Non-pigmented ciliary epithelial cell (primary cell): ENCODE measurements around the gene BCAR3.

Source experiments
- DNase-seq: peaks from one replicate; pipeline ENCODE4 v3.0.0-alpha.2; 2010; ENCODE audit warnings: low read depth

BCAR3 gene

GRCh38 chr1:93681101-93681988 lies at the start of gene BCAR3:
Gene BCAR3, minus strand, starts transcription at chr1:93681837. Its CDS starts 6,907 bp downstream, at chr1:93674930.
- no peak for DNase-seq

GRCh38 chr1:93730621-93731020 lies 49.0 kb upstream of the BCAR3 start:
- DNase-seq = no peak

GRCh38 chr1:93729906-93730305 lies 48.3 kb upstream of the BCAR3 start:
- no peak for DNase-seq

- no peak for DNase-seq
Observed at GRCh38 chr1:93729502-93729901, 47.9 kb upstream of the BCAR3 start.

- DNase-seq = no peak
Observed at GRCh38 chr1:93728480-93729131, 47.0 kb upstream of the BCAR3 start.

- no peak for DNase-seq
Observed at GRCh38 chr1:93723733-93724270, 42.2 kb upstream of the BCAR3 start.

GRCh38 chr1:93723110-93723509 lies 41.5 kb upstream of the BCAR3 start:
- no peak for DNase-seq

GRCh38 chr1:93722081-93723031 lies 40.7 kb upstream of the BCAR3 start:
- no peak for DNase-seq

GRCh38 chr1:93720956-93721626 lies 39.5 kb upstream of the BCAR3 start:
- DNase-seq = no peak

- DNase-seq = no peak
Observed at GRCh38 chr1:93717640-93718039, 36.0 kb upstream of the BCAR3 start.

- DNase-seq = no peak
Observed at GRCh38 chr1:93716941-93717368, 35.3 kb upstream of the BCAR3 start.

GRCh38 chr1:93716163-93716562 lies 34.5 kb upstream of the BCAR3 start:
- no peak for DNase-seq

- DNase-seq = no peak
Observed at GRCh38 chr1:93715529-93716126, 34.0 kb upstream of the BCAR3 start.

GRCh38 chr1:93714356-93714755 lies 32.7 kb upstream of the BCAR3 start:
- DNase-seq = no peak

- no peak for DNase-seq
Observed at GRCh38 chr1:93713341-93713740, 31.7 kb upstream of the BCAR3 start.

- no peak for DNase-seq
Observed at GRCh38 chr1:93712741-93713140, 31.1 kb upstream of the BCAR3 start.

GRCh38 chr1:93710499-93711453 lies 29.1 kb upstream of the BCAR3 start:
- no peak for DNase-seq

- DNase-seq = no peak
Observed at GRCh38 chr1:93708734-93709481, 27.3 kb upstream of the BCAR3 start.

- DNase-seq = no peak
Observed at GRCh38 chr1:93707956-93708355, 26.3 kb upstream of the BCAR3 start.
